Bronchial epithelial cell (primary cell): ENCODE results near the gene HS3ST3B1. TPM values are rescaled to one million over a fixed set of nuclear protein-coding genes. Genes with fewer than 3 reads are reported as not detected.

Experiments used
- DNase-seq: peaks from one replicate; pipeline ENCODE4 v3.0.0-alpha.2; 2010; ENCODE audit warnings: low read depth
- FAIRE-seq: peaks from 2 replicates; lab custom pipeline; 2011; peaks lifted over from hg19 to GRCh38; lab: Jason Lieb, UNC
- H3K27me3 ChIP-seq: 2 replicates; pipeline ENCODE4 v1.5.1; 2011; ENCODE audit warnings: low read length; ENCODE audit not compliant: control insufficient read depth, insufficient read depth
- H3K36me3 ChIP-seq: 2 replicates; pipeline ENCODE4 v1.5.1; 2011; ENCODE audit warnings: low read length; ENCODE audit not compliant: control insufficient read depth, insufficient read depth
- H3K4me3 ChIP-seq: 2 replicates; pipeline ENCODE4 v1.5.1; 2011; ENCODE audit warnings: mild to moderate bottlenecking, low read depth, low read length, control low read depth
- total RNA-seq: library from RNA; depleted of rRNA; stranded (reverse); fragments of >200 nt; gene quantifications from 2 replicates; pipeline ENCODE4 v1.2.1, GENCODE V29; 2014
- TF ChIP-seq, protein P1 (sequence below): IDR thresholded peaks from 2 replicates; pipeline ENCODE4 v1.5.1; 2011; ENCODE audit warnings: mild to moderate bottlenecking, moderate library complexity, low read length, control low read depth, inconsistent platforms; ENCODE audit not compliant: insufficient read depth, severe bottlenecking

Gene HS3ST3B1
- total RNA-seq, 1 donor from 2014 or later = 0.53 TPM

DNA sequence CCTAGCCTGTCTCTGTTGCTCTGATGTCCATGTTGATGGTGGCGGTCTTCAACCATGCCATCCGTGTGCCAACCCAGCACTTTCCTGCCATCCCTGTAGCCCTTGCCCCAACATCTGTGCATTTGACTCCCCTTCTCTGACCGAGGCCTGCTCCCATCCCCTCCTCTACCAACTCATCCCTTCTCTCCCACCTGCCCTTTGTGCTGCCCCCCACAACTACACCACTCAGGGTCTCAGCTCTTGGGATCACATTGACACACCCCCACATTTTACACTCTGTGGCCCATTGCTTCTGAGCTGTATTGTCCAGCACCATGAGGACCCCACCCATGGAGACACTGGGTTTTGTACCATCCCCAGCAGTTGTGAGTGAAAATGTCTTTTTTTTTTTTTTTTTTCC lies 11.6 kb downstream of the HS3ST3B1 start:
- TF ChIP-seq, protein P1, sequence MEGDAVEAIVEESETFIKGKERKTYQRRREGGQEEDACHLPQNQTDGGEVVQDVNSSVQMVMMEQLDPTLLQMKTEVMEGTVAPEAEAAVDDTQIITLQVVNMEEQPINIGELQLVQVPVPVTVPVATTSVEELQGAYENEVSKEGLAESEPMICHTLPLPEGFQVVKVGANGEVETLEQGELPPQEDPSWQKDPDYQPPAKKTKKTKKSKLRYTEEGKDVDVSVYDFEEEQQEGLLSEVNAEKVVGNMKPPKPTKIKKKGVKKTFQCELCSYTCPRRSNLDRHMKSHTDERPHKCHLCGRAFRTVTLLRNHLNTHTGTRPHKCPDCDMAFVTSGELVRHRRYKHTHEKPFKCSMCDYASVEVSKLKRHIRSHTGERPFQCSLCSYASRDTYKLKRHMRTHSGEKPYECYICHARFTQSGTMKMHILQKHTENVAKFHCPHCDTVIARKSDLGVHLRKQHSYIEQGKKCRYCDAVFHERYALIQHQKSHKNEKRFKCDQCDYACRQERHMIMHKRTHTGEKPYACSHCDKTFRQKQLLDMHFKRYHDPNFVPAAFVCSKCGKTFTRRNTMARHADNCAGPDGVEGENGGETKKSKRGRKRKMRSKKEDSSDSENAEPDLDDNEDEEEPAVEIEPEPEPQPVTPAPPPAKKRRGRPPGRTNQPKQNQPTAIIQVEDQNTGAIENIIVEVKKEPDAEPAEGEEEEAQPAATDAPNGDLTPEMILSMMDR = no peak
- Histone ChIP-seq H3K36me3 (no peaks in the 10 kb centered on the region), H3K4me3 (no peak overlapping the region), H3K27me3 (no peaks in the 10 kb centered on the region)
- FAIRE-seq = no peak
- DNase-seq = no peak

DNA sequence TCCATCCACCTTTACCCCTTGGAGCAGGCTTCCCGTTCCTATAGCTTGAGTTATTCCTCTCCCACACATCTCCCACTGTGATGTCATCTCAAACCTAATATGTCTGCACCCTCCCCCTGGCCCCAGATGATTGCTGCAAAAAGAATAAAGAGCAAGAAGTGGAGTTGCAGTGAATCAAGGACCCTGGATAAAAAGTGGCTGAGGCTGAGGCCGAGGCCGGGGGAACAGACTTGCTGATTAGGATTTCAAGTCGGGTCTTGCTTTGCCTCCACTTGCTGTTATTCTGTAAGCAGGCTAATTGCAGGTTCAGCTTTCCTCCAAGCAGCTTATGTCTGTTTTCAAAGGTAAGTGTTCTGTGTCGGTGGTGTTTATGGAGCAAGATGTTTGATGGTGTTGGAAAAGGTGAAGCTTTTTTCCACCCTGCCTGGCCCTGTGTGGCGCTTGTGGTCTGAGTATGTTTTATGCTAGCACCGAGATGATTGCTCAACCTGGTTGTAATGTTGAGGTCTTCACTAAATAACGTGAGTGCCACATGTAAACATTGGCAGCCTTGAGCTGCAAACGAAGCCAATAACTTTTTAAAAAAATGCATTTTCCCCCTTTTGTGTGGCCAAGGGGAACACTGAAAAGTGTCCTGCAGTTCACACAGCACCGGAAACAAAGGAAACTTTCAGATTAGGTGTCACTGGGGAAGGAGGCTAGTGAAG lies 15.4 kb downstream of the HS3ST3B1 start:
- FAIRE-seq = no peak
- DNase-seq = no peak
- Histone ChIP-seq H3K4me3 (no peak overlapping the region), H3K27me3 (no peaks in the 10 kb centered on the region), H3K36me3 (no peaks in the 10 kb centered on the region)
- TF ChIP-seq, protein P1 = no peak

DNA sequence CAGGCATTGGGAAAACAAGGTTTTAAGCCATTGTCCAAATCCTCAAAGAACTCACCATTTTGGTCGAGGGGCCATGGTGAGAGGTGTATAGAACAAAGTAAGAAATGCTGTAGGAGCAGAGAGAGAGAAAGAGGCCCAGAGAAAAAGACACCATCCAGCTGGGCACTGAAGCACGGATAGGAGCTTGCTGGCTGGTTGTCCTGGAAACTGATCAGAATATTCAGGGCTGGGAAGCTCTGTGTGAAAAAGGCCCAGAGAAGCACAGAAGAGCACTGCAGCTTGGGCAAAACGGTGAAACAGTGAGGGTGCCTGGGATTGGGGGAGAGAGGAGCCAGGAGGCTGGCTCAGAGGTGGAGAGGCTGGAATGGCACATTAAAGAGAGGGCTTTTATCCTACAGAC lies 16.5 kb downstream of the HS3ST3B1 start:
- Histone ChIP-seq H3K36me3 (no peaks in the 10 kb centered on the region), H3K4me3 (no peak overlapping the region), H3K27me3 (no peaks in the 10 kb centered on the region)
- TF ChIP-seq, protein P1 = no peak
- FAIRE-seq (no peak), DNase-seq (no peak)

DNA sequence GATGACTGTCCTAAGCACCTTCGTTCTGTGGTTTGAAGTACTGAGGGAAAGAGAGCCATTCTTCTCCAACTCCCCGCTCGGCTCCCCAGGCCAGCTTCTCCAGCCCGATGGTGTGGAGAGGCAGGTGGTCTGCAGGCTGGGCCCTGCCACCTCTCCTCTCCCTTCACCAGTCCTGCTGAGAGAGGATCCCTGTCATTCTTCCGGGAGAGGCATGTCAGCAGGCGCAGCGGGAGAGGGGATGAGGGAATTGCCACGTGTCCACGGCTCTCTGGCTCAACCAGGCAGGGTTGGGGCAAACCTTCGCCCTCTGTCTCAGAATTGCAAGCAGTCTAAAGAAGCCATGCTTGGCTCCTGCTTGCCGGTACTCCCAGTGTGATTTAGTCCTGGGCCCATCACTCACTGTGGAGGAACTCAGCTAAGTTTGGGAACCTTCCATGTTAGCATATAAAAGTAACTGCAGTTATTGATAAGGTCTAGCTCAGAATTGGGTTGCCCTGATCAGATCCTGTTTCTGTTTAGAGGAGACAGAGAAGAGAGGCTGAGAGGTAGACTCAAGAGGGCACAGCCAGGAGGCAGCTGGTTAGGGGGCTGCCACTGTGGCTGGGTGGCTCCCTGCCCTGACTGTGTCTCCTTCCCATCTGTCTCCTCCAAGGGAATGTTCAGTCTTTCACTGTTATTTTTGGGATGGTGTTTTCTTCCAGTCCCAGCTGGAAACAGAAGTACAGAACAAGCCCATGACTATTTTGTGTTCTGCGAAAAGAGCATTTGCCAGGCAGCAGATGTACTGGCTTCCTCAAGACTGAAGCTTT lies 17.4 kb downstream of the HS3ST3B1 start:
- Histone ChIP-seq H3K27me3 (no peaks in the 10 kb centered on the region), H3K36me3 (no peaks in the 10 kb centered on the region), H3K4me3 (no peak overlapping the region)
- TF ChIP-seq, protein P1 = no peak
- no peak for FAIRE-seq
- DNase-seq = no peak

DNA sequence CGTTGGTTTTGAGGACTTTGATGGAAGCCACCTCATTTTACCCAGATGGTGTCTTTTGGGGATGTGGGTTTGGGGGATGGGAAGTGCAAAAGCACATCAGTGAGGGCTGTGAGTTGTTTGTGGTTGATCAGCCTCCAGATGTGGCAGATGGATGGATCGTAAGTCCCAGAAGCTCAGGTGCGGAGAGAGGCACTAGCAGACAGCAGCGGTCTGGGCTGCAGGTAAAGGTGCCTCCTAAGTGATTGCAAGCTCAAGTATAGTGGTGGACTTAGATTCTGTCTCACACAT lies 18.0 kb downstream of the HS3ST3B1 start:
- H3K36me3 ChIP-seq = no peaks in the 10 kb centered on the region
- TF ChIP-seq, protein P1 = no peak
- FAIRE-seq = no peak
- no peak for DNase-seq
- H3K4me3 ChIP-seq = no peak overlapping the region
- H3K27me3 ChIP-seq = no peaks in the 10 kb centered on the region
